ENCODE results near the gene CALM3. TPM values are rescaled to one million over a fixed set of nuclear protein-coding genes. Genes with fewer than 3 reads are reported as not detected.

Gene CALM3
- total RNA-seq, 1 experiment from 2014 or later: 182 TPM

DNA sequence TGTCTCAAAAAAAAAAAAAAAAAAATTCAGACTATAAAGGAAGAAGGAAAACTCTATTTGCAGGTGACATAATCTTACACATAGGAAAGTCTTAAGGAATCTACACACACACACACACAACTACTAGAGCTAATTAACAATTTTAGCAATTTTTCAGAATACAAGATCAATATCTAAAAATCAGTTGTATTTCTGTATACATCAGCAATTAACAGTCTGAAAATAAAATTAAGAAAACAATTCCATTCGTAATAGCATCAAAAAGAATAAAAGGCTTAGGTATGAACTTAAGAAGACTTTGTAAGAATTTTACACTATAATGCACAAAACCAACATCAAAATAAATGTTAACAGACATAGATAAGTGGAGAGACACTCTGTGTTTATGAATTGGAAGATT lies 15.6 kb upstream of the CALM3 start:
- H3K27me3 Mint-ChIP-seq (ENCODE audit: unreplicated experiment): peaks cover 8% of the 10 kb centered on the region
- no peaks in the 10 kb centered on the region for H3K9me3 Mint-ChIP-seq (ENCODE audit: low read depth, unreplicated experiment)
- intact Hi-C loops (cut with micrococcal nuclease; ENCODE audit: unreplicated experiment): no loop called here
- no peaks in the 10 kb centered on the region for H3K36me3 Mint-ChIP-seq (ENCODE audit: insufficient read depth, unreplicated experiment)
- H3K27ac Mint-ChIP-seq (ENCODE audit: unreplicated experiment): no peak overlapping the region
- DNase-seq: no peak
- BruUV-seq (replicated peaks): no TSS peak
- no peaks in the 10 kb centered on the region for H3K4me1 Mint-ChIP-seq (ENCODE audit: low read depth, unreplicated experiment)
- H3K4me3 Mint-ChIP-seq (ENCODE audit: low read depth, unreplicated experiment): no peak overlapping the region
- TF ChIP-seq, protein P1, sequence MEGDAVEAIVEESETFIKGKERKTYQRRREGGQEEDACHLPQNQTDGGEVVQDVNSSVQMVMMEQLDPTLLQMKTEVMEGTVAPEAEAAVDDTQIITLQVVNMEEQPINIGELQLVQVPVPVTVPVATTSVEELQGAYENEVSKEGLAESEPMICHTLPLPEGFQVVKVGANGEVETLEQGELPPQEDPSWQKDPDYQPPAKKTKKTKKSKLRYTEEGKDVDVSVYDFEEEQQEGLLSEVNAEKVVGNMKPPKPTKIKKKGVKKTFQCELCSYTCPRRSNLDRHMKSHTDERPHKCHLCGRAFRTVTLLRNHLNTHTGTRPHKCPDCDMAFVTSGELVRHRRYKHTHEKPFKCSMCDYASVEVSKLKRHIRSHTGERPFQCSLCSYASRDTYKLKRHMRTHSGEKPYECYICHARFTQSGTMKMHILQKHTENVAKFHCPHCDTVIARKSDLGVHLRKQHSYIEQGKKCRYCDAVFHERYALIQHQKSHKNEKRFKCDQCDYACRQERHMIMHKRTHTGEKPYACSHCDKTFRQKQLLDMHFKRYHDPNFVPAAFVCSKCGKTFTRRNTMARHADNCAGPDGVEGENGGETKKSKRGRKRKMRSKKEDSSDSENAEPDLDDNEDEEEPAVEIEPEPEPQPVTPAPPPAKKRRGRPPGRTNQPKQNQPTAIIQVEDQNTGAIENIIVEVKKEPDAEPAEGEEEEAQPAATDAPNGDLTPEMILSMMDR (IDR thresholded peaks at IDR 0.05; ENCODE audit: unreplicated experiment): no peak
- CTCF ChIA-PET: interaction anchor here (0.7 kb wide), 1 partner anchor 359 kb away, joined by 4 read pairs; no protein-coding TSS in a partner anchor

DNA sequence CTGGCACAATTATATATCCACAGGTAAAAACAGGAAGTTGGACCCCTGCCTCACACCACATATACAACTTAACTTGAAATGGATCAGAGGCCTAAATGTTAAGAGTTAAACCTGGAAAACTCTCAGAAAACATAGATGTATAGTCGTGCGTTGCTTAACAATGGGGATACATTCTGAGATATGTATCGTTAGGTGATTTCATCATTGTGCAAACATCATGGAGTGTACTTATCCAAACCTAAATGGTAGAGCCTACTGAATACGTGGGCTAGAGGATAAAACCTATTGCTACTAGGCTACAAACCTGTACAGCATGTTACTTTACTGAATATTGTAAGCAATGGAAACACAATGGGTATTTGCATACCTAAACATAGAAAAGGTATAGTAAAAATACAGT lies 14.8 kb upstream of the CALM3 start:
- DNase-seq: no peak
- Mint-ChIP-seq H3K9me3 (ENCODE audit: low read depth, unreplicated experiment) (no peaks in the 10 kb centered on the region), H3K36me3 (ENCODE audit: insufficient read depth, unreplicated experiment) (no peaks in the 10 kb centered on the region), H3K27me3 (ENCODE audit: unreplicated experiment) (peaks cover under 1% of the 10 kb centered on the region), H3K4me1 (ENCODE audit: low read depth, unreplicated experiment) (no peaks in the 10 kb centered on the region), H3K4me3 (ENCODE audit: low read depth, unreplicated experiment) (no peak overlapping the region), H3K27ac (ENCODE audit: unreplicated experiment) (no peak overlapping the region)
- TF ChIP-seq, protein P1 (IDR thresholded peaks at IDR 0.05; ENCODE audit: unreplicated experiment): no peak
- CTCF ChIA-PET: no interaction called here
- intact Hi-C loops (cut with micrococcal nuclease; ENCODE audit: unreplicated experiment): no loop called here
- BruUV-seq (replicated peaks): no TSS peak

DNA sequence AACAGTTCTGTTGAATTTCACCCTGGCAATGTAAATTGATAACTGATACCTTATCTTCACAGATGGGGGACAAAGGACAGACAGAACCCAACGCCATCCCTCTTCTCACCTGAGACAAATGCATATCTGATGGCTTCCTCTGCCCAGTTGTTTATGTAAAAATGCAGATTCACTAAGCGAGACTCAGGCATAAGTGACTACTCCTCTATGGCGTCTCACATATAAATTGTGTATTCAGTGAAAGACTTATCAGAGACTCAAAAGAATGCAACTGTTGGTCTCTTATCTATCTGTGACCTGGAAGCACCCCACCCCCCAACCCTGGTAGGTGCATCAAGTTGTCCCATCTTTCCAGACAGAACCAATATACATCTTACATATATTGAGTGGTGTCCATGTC lies 13.3 kb upstream of the CALM3 start:
- Mint-ChIP-seq H3K27me3 (ENCODE audit: unreplicated experiment) (no peaks in the 10 kb centered on the region), H3K9me3 (ENCODE audit: low read depth, unreplicated experiment) (no peaks in the 10 kb centered on the region), H3K4me3 (ENCODE audit: low read depth, unreplicated experiment) (no peak overlapping the region), H3K27ac (ENCODE audit: unreplicated experiment) (no peak overlapping the region), H3K36me3 (ENCODE audit: insufficient read depth, unreplicated experiment) (no peaks in the 10 kb centered on the region), H3K4me1 (ENCODE audit: low read depth, unreplicated experiment) (no peaks in the 10 kb centered on the region)
- no peak for DNase-seq
- no TSS peak for BruUV-seq (replicated peaks)
- TF ChIP-seq, protein P1 (IDR thresholded peaks at IDR 0.05; ENCODE audit: unreplicated experiment): no peak
- intact Hi-C loops (cut with micrococcal nuclease; ENCODE audit: unreplicated experiment): no loop called here
- CTCF ChIA-PET: no interaction called here

DNA sequence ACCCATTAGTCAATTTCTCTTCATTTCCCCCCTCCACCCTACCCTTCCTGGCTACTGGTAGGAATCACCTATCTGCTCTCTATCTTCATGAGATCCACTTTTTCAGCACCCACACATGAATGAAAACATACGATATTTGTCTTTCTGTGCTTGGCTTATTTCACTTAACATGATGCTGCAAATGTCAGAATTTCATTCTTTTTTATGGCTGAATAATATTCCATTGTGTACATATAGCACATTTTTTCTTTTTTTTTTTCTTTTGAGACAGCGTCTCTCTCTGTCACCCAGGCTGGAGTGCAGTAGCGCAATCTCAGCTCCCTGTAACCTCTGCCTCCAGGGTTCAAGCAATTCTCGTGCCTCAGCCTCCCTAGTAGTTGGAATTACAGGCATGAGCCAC lies 9.9 kb upstream of the CALM3 start:
- no TSS peak for BruUV-seq (replicated peaks)
- no peaks in the 10 kb centered on the region for H3K27me3 Mint-ChIP-seq (ENCODE audit: unreplicated experiment)
- no peak for DNase-seq
- CTCF ChIA-PET: no interaction called here
- no peaks in the 10 kb centered on the region for H3K9me3 Mint-ChIP-seq (ENCODE audit: low read depth, unreplicated experiment)
- H3K4me3 Mint-ChIP-seq (ENCODE audit: low read depth, unreplicated experiment): no peak overlapping the region
- H3K36me3 Mint-ChIP-seq (ENCODE audit: insufficient read depth, unreplicated experiment): no peaks in the 10 kb centered on the region
- no peaks in the 10 kb centered on the region for H3K4me1 Mint-ChIP-seq (ENCODE audit: low read depth, unreplicated experiment)
- no peak overlapping the region for H3K27ac Mint-ChIP-seq (ENCODE audit: unreplicated experiment)
- intact Hi-C loops (cut with micrococcal nuclease; ENCODE audit: unreplicated experiment): no loop called here
- TF ChIP-seq, protein P1 (IDR thresholded peaks at IDR 0.05; ENCODE audit: unreplicated experiment): no peak
